GM12878 (cell line): ENCODE data around the gene FGF14.

Experiments used
- FOXK2 ChIP-seq: fragments of 450-650 bp; IDR thresholded peaks from 2 replicates; pipeline ENCODE4 v1.6.1; 2017; ENCODE audit warnings: mild to moderate bottlenecking, moderate library complexity
- POLR2AphosphoS5 ChIP-seq: IDR thresholded peaks from 2 replicates; pipeline ENCODE4 v1.6.1; 2011; ENCODE audit warnings: mild to moderate bottlenecking, low read length, inconsistent platforms
- SMC3 ChIP-seq: IDR thresholded peaks from 2 replicates; pipeline ENCODE4 v1.6.1; 2011; ENCODE audit warnings: low read length, improper control_type of control experiment, borderline replicate concordance

GRCh38 chr13:102251817-102252216 lies 150.0 kb downstream of the FGF14 start:
- no peak for TF ChIP-seq FOXK2
- TF ChIP-seq SMC3 = no peak
- no peak for TF ChIP-seq POLR2AphosphoS5
